Common myeloid progenitor, CD34-positive (primary cell): ENCODE data around the gene KLHL8.
A peak's percentile ranks its signal among the peaks of the same experiment; 100 is the strongest.

Source experiments
- CTCF ChIA-PET: fragments of 350-600 bp; sonication (Branson Sonifier 250); formaldehyde crosslinking; loops from one replicate; lab custom pipeline; 2021; ENCODE audit warnings: antibody characterized with exemption; lab: Charles Lee
- POLR2A ChIA-PET: fragments of 350-600 bp; sonication (Branson Sonifier 250); formaldehyde crosslinking; loops from one replicate; lab custom pipeline; 2021; ENCODE audit warnings: antibody characterized with exemption; lab: Charles Lee
- DNase-seq, 3 donors: peaks; one replicate each; pipeline versions ENCODE4 v3.0.0 to v3.0.0-alpha.2; 2013
- H3K27ac ChIP-seq, 2 experiments: 1 replicate in 1 of 2; 2 replicates in 1 of 2; pipeline ENCODE4 v1.7.0; 2013; ENCODE audit warnings: inconsistent platforms in 2 of 2, low read length in 2 of 2, mild to moderate bottlenecking in 2 of 2, low read depth in 1 of 2, moderate library complexity in 1 of 2; ENCODE audit not compliant: severe bottlenecking in 2 of 2, insufficient read depth in 1 of 2, poor library complexity in 1 of 2
- H3K27me3 ChIP-seq, 5 experiments: replicated peaks in 2 of 5; 1 replicate in 3 of 5; 2 replicates in 2 of 5; pipeline versions ENCODE4 v1.6.1 to v1.7.0; 2013; ENCODE audit warnings: low read length in 4 of 5, mild to moderate bottlenecking in 2 of 5, moderate library complexity in 2 of 5, inconsistent platforms in 1 of 5; ENCODE audit not compliant: insufficient read depth in 5 of 5, control insufficient read depth in 4 of 5
- H3K36me3 ChIP-seq, 4 experiments: 1 replicate in 2 of 4; 2 replicates in 2 of 4; pipeline versions ENCODE4 v1.6.1 to v1.7.0; 2013; ENCODE audit warnings: low read length in 3 of 4, control low read depth in 1 of 4, mild to moderate bottlenecking in 1 of 4; ENCODE audit not compliant: control insufficient read depth in 4 of 4, insufficient read depth in 4 of 4
- H3K4me1 ChIP-seq, 4 experiments: 1 replicate in 3 of 4; 2 replicates in 1 of 4; pipeline versions ENCODE4 v1.6.1 to v1.7.1; 2013; ENCODE audit warnings: low read length in 3 of 4, mild to moderate bottlenecking in 3 of 4, control low read depth in 1 of 4, inconsistent platforms in 1 of 4, moderate library complexity in 1 of 4; ENCODE audit not compliant: control insufficient read depth in 4 of 4, insufficient read depth in 4 of 4; ENCODE audit errors: control extremely low read depth in 1 of 4
- H3K4me3 ChIP-seq, 7 experiments: 1 replicate in 4 of 7; 2 replicates in 3 of 7; pipeline versions ENCODE4 v1.5.1 to v1.7.0; 2013; ENCODE audit warnings: mild to moderate bottlenecking in 7 of 7, low read length in 6 of 7, moderate library complexity in 6 of 7, inconsistent platforms in 2 of 7, low read depth in 2 of 7, control low read depth in 1 of 7; ENCODE audit not compliant: insufficient read depth in 4 of 7, control insufficient read depth in 1 of 7; ENCODE audit errors: extremely low read depth in 1 of 7
- H3K9me3 ChIP-seq, 5 experiments: 1 replicate in 4 of 5; 2 replicates in 1 of 5; pipeline versions ENCODE4 v1.6.1 to v1.7.1; 2013; ENCODE audit warnings: low read length in 4 of 5, mild to moderate bottlenecking in 2 of 5, inconsistent platforms in 1 of 5, low read depth in 1 of 5, moderate library complexity in 1 of 5; ENCODE audit not compliant: control insufficient read depth in 4 of 5, insufficient read depth in 2 of 5; ENCODE audit errors: control extremely low read depth in 1 of 5
- WGBS: methylation state at CpG from one replicate; pipeline ENCODE4 v1.1.5; 2013; ENCODE audit not compliant: insufficient coverage; 5-methylcytosine and 5-hydroxymethylcytosine counted together

KLHL8 gene

DNA sequence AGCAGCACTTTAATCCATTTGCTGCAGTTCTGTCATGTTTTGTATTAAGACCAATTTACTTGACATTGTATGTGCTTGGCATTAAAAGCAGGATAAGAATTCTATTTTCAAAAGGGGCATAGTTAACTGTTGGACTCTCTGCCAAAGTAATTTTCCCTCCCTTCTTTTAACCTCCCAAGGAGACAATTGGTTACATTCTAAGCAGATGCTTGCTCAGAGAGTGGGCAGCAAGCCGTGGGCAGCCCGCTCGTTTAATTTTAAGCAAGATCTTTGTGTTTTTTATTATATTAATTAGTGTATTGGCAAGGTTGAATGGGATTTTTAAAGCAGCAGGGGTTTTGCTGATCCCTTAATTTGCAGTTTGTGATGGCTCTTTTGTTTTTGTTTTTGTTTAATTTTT lies 37.1 kb upstream of the KLHL8 start:
- Histone ChIP-seq H3K27ac (no peak overlapping the region), H3K4me1 (no peaks in the 10 kb centered on the region), H3K9me3 (peaks cover 0 to 5% (median 3%) of the 10 kb centered on the region in 5 experiments), H3K4me3 (no peak overlapping the region), H3K36me3 (no peaks in the 10 kb centered on the region), H3K27me3 (no peaks in the 10 kb centered on the region)
- ChIA-PET CTCF (no interaction called here), POLR2A (no interaction called here)
- WGBS = no CpG with 5 or more reads among the region's 3 CpGs
- no peak for DNase-seq

DNA sequence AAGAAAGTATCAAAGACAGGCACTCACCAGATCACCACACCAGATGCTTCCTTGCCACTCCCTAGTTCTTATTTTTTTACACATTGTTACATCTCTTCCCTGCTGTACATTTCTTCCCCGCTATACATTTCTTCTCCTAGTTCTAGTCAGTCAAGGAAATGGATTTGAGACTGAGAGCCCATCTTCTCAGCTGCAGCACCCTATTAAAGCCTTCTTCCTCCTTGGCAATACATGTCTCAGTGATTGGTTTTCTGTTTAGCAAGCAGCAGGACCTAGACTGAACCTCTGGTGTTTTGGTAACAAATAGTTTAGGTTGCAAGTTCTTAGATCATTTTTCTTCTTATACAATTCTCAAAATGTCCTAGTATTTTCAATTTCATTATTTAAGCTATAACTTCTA lies 35.3 kb upstream of the KLHL8 start:
- POLR2A ChIA-PET = no interaction called here
- no CpG with 5 or more reads among the region's 1 CpG for WGBS
- Histone ChIP-seq H3K36me3 (no peaks in the 10 kb centered on the region), H3K27me3 (no peaks in the 10 kb centered on the region), H3K4me1 (no peaks in the 10 kb centered on the region), H3K9me3 (peaks cover 0 to 5% (median 3%) of the 10 kb centered on the region in 5 experiments), H3K4me3 (no peak overlapping the region), H3K27ac (no peak overlapping the region)
- DNase-seq = no peak
- CTCF ChIA-PET = no interaction called here

DNA sequence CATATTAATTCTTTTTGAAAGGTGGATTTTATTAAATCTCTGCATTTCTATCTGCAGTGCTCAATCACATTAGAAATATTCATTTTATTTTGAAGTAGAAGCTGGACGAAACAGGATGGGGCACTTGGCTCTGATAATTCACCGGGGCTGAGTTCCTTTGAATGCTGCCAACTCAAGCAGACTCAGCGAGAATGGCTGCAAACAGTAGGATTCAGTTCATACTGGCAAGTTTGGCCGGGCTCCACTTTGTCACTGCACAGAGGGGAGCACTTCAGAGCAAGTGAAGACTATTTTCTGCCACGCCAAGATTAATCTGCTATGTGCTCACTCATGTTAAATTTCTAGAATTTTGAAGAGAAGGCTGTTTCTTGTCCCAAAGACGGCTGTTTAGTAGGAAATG lies 30.7 kb upstream of the KLHL8 start:
- DNase-seq = no peak
- H3K27ac ChIP-seq = no peak overlapping the region
- 87% methylated on average over 5 of the region's 6 CpGs for WGBS
- H3K9me3 ChIP-seq = peaks cover 1 to 13% (median 4%) of the 10 kb centered on the region in 5 experiments
- no peaks in the 10 kb centered on the region for H3K4me1 ChIP-seq
- ChIA-PET CTCF (interaction anchor here (1.7 kb wide), 1 partner anchor 10 kb away, joined by 4 read pairs; no protein-coding TSS in a partner anchor), POLR2A (no interaction called here)
- H3K4me3 ChIP-seq = no peak overlapping the region
- H3K36me3 ChIP-seq = no peaks in the 10 kb centered on the region
- H3K27me3 ChIP-seq = no peaks in the 10 kb centered on the region

DNA sequence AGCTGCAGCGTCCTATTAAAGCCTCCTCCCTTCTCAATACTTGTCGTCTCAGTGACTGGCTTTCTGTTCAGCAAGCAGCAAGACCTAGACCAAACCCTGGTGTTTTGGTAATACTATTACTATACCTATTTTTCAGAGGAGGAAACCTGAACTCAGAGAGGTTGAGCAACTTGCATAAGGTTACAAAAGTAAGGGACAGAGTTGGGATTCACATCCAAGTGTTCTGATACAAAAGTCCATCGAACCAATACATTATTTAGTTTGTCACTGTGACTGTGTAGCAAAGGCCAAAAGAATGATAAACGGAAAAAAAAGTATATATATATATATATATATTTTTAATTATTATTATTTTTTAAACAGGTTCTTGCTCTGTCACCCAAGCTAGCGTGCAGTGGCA lies 29.9 kb upstream of the KLHL8 start:
- no peak overlapping the region for H3K4me3 ChIP-seq
- H3K9me3 ChIP-seq = peaks cover 0 to 10% (median 1%) of the 10 kb centered on the region in 5 experiments
- no peaks in the 10 kb centered on the region for H3K27me3 ChIP-seq
- H3K27ac ChIP-seq = no peak overlapping the region
- POLR2A ChIA-PET = no interaction called here
- WGBS = 100% methylated on average over 1 of the region's 5 CpGs
- CTCF ChIA-PET = interaction anchor here (1.7 kb wide), 1 partner anchor 9 kb away, joined by 4 read pairs; no protein-coding TSS in a partner anchor
- H3K4me1 ChIP-seq = no peaks in the 10 kb centered on the region
- H3K36me3 ChIP-seq = no peaks in the 10 kb centered on the region
- no peak for DNase-seq

DNA sequence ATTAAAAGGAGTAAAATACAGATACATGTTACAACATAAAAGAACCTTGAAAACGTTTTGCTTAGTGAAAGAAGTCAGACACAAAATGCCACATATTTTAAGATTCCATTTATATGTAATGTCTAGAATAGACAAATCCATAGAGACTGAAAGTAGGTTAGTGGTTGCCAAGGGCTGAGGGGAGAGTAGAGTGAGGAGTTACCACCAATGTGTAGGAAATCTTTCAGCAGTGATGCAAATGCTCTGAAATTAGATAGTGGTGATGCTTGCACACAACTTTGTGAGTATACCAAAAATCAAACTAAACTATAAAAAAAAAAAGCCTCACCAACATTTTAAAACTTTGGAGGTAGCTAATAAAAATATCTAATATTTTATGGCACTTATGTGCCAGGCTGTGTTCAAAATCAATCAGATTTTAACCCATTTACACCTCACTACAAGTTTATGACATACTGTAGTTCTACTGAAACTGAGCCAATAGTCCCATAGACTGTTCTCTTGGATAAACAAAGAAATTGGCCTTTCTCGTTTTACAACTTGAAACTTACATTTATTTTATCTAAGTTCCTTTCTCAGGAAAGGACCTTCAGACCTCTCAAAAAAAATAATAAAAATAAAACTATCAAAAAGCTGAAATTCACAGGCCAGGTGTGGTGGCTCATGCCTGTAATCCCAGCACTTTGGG lies 29.1 kb upstream of the KLHL8 start:
- no peaks in the 10 kb centered on the region for H3K4me1 ChIP-seq
- H3K27me3 ChIP-seq = no peaks in the 10 kb centered on the region
- no peak overlapping the region for H3K27ac ChIP-seq
- peaks cover 0 to 17% (median 0%) of the 10 kb centered on the region in 5 experiments for H3K9me3 ChIP-seq
- H3K4me3 ChIP-seq = no peak overlapping the region
- ChIA-PET CTCF (interaction anchor here (1.7 kb wide), 1 partner anchor 8 kb away, joined by 4 read pairs; no protein-coding TSS in a partner anchor), POLR2A (no interaction called here)
- H3K36me3 ChIP-seq = no peaks in the 10 kb centered on the region
- WGBS = 100% methylated on average over 1 of the region's 2 CpGs
- DNase-seq = no peak

DNA sequence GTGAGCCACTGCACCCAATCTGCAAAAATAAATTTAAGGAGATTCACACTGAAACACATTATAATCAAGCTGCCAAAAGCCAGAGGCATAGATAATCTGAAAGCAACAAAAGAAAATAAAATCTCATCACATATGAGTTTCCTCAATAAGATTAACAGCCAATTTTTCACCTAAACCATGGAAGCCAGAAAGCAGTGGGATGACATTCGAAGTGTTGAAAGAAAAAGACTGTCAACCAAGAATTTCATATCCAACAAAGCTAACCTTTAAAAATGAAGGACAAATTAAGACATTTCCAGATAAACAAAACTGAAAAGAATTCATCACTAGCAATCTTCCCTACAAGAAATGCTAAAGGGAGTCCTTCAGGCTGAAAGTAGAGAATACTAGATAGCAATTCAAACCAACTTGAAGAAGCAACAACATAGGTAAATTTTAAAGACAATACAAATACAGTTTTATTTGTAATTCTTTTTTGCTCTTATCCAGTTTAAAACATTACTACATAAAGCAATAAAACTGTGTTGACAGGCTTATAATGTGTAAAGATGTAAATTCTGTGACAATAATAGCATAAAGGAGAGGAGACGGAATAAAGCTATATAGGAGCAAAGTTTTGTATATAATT lies 23.1 kb upstream of the KLHL8 start:
- no peaks in the 10 kb centered on the region for H3K27me3 ChIP-seq
- H3K4me1 ChIP-seq = peaks cover 4 to 10% (median 6%) of the 10 kb centered on the region in 4 experiments
- DNase-seq = peak; percentile 35 to 77 (median 72)
- H3K36me3 ChIP-seq = no peaks in the 10 kb centered on the region
- ChIA-PET CTCF (interaction anchor here (1.3 kb wide), 1 partner anchor 8 kb away, joined by 5 read pairs; no protein-coding TSS in a partner anchor), POLR2A (no interaction called here)
- 88% methylated on average over 1 of the region's 2 CpGs for WGBS
- H3K27ac ChIP-seq = no peak overlapping the region
- H3K4me3 ChIP-seq = no peak overlapping the region
- peaks cover 0 to 42% (median 7%) of the 10 kb centered on the region in 5 experiments for H3K9me3 ChIP-seq

DNA sequence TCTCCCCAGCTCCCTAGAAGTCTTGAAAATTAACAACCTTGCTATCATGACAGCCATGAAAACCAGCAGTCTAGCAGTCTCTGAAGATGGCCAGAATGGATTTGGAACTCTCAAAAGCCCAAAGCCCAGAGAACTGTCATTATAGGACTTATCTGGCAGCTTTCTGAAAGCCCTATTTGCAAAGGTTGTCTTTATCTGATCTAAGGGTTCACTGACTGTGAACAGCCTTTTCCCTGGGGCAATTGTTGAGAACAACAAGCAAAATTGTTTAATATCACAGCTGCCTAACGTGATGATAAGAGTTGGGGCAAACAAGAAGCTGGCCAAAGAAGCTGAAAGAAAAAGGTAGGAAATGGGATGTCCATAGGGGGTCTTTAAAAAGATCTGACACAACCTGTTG lies 20.9 kb upstream of the KLHL8 start:
- ChIA-PET POLR2A (no interaction called here), CTCF (interaction anchor here (0.7 to 6.3 kb wide), 5 partner anchors 9 to 159 kb away, joined by 3 to 34 read pairs (median 4); no protein-coding TSS in a partner anchor)
- no peak overlapping the region for H3K27ac ChIP-seq
- no peaks in the 10 kb centered on the region for H3K36me3 ChIP-seq
- H3K9me3 ChIP-seq = peaks cover 0 to 34% (median 3%) of the 10 kb centered on the region in 5 experiments
- WGBS = 100% methylated on average over 1 of the region's 1 CpG
- no peaks in the 10 kb centered on the region for H3K27me3 ChIP-seq
- no peak overlapping the region for H3K4me3 ChIP-seq
- DNase-seq = no peak
- H3K4me1 ChIP-seq = peaks cover 4 to 10% (median 6%) of the 10 kb centered on the region in 4 experiments
